Stimulated activated CD8-positive, alpha-beta memory T cell treated with anti-CD3 and anti-CD28 coated beads, Interleukin-4, amount 100 ng/mL, for 4 hours (primary cell): Measurements from ENCODE around the gene PGBD5.

Experiments
- DNase-seq, 2 donors: peaks; one replicate each; pipeline ENCODE4 v3.0.0-alpha.2; 2020; ENCODE audit warnings: low read depth in 2 of 2, low spot score in 1 of 2

PGBD5 gene

GRCh38 chr1:230326971-230327891, 98.9 kb downstream of the PGBD5 start:
- DNase-seq = no peak

GRCh38 chr1:230323686-230324085, 102.4 kb downstream of the PGBD5 start:
- DNase-seq = no peak

- DNase-seq = no peak
Observed at GRCh38 chr1:230322967-230323547, 103.1 kb downstream of the PGBD5 start.

- no peak for DNase-seq
Observed at GRCh38 chr1:230322421-230322756, 103.7 kb downstream of the PGBD5 start.

GRCh38 chr1:230321741-230322420, 104.3 kb downstream of the PGBD5 start:
- DNase-seq = no peak

GRCh38 chr1:230321341-230321740, 104.8 kb downstream of the PGBD5 start:
- DNase-seq = no peak

- DNase-seq = no peak
Observed at GRCh38 chr1:230320804-230321203, 105.3 kb downstream of the PGBD5 start.

- DNase-seq = no peak
Observed at GRCh38 chr1:230319014-230319747, 107.0 kb downstream of the PGBD5 start.

GRCh38 chr1:230317823-230318819, 108.0 kb downstream of the PGBD5 start:
- no peak for DNase-seq

- DNase-seq = no peak
Observed at GRCh38 chr1:230316864-230317745, 109.0 kb downstream of the PGBD5 start.

GRCh38 chr1:230315099-230315498, 111.0 kb downstream of the PGBD5 start:
- no peak for DNase-seq

GRCh38 chr1:230314142-230314470, 112.0 kb downstream of the PGBD5 start:
- no peak for DNase-seq

GRCh38 chr1:230313453-230314141, 112.5 kb downstream of the PGBD5 start:
- DNase-seq = no peak

GRCh38 chr1:230312676-230313075, 113.5 kb downstream of the PGBD5 start:
- no peak for DNase-seq

- peak; percentile 12 to 25 for DNase-seq
Observed at GRCh38 chr1:230310381-230311163, 115.6 kb downstream of the PGBD5 start.

GRCh38 chr1:230309646-230310177, 116.4 kb downstream of the PGBD5 start:
- no peak for DNase-seq

- no peak for DNase-seq
Observed at GRCh38 chr1:230308821-230309220, 117.3 kb downstream of the PGBD5 start.

- no peak for DNase-seq
Observed at GRCh38 chr1:230308039-230308438, 118.1 kb downstream of the PGBD5 start.
